AG04450 (cell line): ENCODE measurements around the gene PTGER1. TPM values are rescaled to one million over a fixed set of nuclear protein-coding genes. Genes with fewer than 3 reads are reported as not detected.

Experiments
- CTCF ChIA-PET: fragments of 300-600, 350-600 bp; formaldehyde crosslinking; extraction: SDS; loops from one replicate; lab custom pipeline; 2022; ENCODE audit warnings: antibody characterized with exemption, inconsistent platforms; lab: Charles Lee
- POLR2A ChIA-PET: fragments of 350-600 bp; formaldehyde crosslinking; extraction: SDS; loops from one replicate; lab custom pipeline; 2021; ENCODE audit warnings: antibody characterized with exemption, inconsistent platforms; lab: Yijun Ruan, JAX
- DNase-seq: peaks from one replicate; pipeline ENCODE4 v3.0.0-alpha.2; 2011; ENCODE audit warnings: low read depth, low spot score
- H3K27ac ChIP-seq: one replicate; pipeline ENCODE4 v1.5.1; 2012; ENCODE audit warnings: low read depth, low read length, control low read depth
- H3K27me3 ChIP-seq: one replicate; pipeline ENCODE4 v1.6.0; 2012; ENCODE audit warnings: low read length; ENCODE audit not compliant: control insufficient read depth, insufficient read depth
- H3K4me3 ChIP-seq: 2 replicates; pipeline ENCODE4 v1.5.1; 2011; ENCODE audit warnings: mild to moderate bottlenecking, low read depth, low read length, control low read depth
- H3K9me3 ChIP-seq: 2 replicates; pipeline ENCODE4 v1.5.1; 2012; ENCODE audit warnings: low read length; ENCODE audit not compliant: control insufficient read depth, insufficient read depth
- polyA plus RNA-seq: library from polyadenylated mRNA; depleted of rRNA; stranded (reverse); fragments of >200 nt; gene quantifications from 2 replicates; pipeline ENCODE4 v1.2.3, GENCODE V29; 2011; rRNA removed
- small RNA-seq: library from RNA; depleted of rRNA; stranded (forward); fragments of <200 nt; gene quantifications from one replicate; pipeline ENCODE3, GENCODE V24; 2012; ENCODE audit warnings: low read depth; ENCODE audit not compliant: insufficient read length
- TF ChIP-seq, protein P1 (sequence below): IDR thresholded peaks from 2 replicates; pipeline ENCODE4 v1.5.1; 2011; ENCODE audit warnings: low read depth, low read length, control low read depth, inconsistent platforms

PTGER1 gene
- polyA plus RNA-seq, 1 experiment = 0.72 TPM

DNA sequence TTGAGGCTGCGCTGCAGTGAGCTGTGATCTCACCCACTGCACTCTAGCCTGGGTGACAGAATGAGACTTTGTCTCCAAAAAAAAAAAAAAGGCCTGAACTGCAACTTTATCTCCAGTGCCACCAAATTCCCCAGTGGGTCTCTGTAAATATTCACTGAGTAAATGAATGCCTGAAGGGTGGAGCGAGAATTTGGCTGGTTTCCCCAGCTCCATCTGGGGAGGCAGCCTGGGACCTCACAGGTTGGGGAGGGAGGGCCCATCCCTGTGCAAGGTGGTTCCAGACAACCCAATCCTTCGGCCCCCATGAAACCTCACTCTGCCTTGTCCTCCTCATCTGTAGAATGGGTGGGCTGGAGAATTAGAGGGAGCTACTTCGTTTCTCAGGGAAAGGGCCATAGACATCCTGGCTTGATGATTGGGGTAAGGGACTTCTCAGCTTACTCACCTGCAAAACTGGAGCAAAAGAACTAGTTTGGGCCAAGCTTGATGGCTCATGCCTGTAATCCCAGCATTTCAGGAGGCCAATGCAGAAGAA, 46.2 kb downstream of the PTGER1 start:
- ChIA-PET CTCF (interaction anchor here (0.6 to 1.2 kb wide), 4 partner anchors 14 to 293 kb away, joined by 3 to 8 read pairs (median 5); partner anchors contain the start of gene ASF1B), POLR2A (interaction anchor here (0.7 kb wide), 1 partner anchor 24 kb away, joined by 5 read pairs; no protein-coding TSS in a partner anchor)
- TF ChIP-seq, protein P1, sequence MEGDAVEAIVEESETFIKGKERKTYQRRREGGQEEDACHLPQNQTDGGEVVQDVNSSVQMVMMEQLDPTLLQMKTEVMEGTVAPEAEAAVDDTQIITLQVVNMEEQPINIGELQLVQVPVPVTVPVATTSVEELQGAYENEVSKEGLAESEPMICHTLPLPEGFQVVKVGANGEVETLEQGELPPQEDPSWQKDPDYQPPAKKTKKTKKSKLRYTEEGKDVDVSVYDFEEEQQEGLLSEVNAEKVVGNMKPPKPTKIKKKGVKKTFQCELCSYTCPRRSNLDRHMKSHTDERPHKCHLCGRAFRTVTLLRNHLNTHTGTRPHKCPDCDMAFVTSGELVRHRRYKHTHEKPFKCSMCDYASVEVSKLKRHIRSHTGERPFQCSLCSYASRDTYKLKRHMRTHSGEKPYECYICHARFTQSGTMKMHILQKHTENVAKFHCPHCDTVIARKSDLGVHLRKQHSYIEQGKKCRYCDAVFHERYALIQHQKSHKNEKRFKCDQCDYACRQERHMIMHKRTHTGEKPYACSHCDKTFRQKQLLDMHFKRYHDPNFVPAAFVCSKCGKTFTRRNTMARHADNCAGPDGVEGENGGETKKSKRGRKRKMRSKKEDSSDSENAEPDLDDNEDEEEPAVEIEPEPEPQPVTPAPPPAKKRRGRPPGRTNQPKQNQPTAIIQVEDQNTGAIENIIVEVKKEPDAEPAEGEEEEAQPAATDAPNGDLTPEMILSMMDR = no peak
- DNase-seq = no peak
- Histone ChIP-seq H3K27ac (no peak overlapping the region), H3K9me3 (no peaks in the 10 kb centered on the region; the same call in 1 of the 2 replicates), H3K27me3 (no peaks in the 10 kb centered on the region), H3K4me3 (no peak overlapping the region)

DNA sequence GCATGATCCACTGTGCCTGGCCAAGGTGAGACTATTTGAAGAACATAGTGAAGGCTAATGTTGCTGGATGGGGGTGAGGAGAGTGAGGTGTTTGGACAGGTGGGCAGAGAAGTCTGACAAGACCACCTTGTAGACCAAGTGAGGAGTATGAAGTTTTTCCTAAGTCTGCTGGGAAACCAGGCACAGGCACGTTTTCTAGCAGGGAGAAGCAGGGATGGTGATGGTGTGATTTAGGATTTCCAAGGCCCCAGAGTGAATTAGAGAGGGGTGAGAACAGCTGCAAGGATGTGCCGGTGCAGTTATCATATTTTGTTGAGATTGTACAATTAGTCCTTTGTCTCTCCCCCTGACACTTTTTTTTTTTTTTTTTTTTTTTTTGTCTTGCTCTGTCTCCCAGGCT, 47.7 kb downstream of the PTGER1 start:
- POLR2A ChIA-PET = no interaction called here

GRCh38 chr19:14425696-14426138, 49.4 kb downstream of the PTGER1 start:
- peak overlapping the region; percentile 2 for H3K27ac ChIP-seq
- DNase-seq = peak; percentile 38
- POLR2A ChIA-PET = interaction anchor here (0.6 kb wide), 1 partner anchor 18 kb away, joined by 4 read pairs; no protein-coding TSS in a partner anchor
- H3K9me3 ChIP-seq = no peaks in the 10 kb centered on the region
- no peak overlapping the region for H3K4me3 ChIP-seq
- CTCF ChIA-PET = interaction anchor here (1.7 kb wide), 1 partner anchor 77 kb away, joined by 3 read pairs; no protein-coding TSS in a partner anchor
- no peaks in the 10 kb centered on the region for H3K27me3 ChIP-seq
- TF ChIP-seq, protein P1 = no peak

More for the DNA sequence above, 47.7 kb downstream of the PTGER1 start:
- no peaks in the 10 kb centered on the region for H3K27me3 ChIP-seq
- TF ChIP-seq, protein P1 = no peak
- no peak overlapping the region for H3K4me3 ChIP-seq
- no peaks in the 10 kb centered on the region for H3K9me3 ChIP-seq
- DNase-seq = no peak
- no peak overlapping the region for H3K27ac ChIP-seq
- CTCF ChIA-PET = no interaction called here

Small RNAs within 50 kb of the gene (small RNA-seq; reads per million reads assigned to genes)
- not detected for gene SNRPGP15

Other genes with a start within 250 kb of the PTGER1 start
- 19.5 and 21.9 TPM in 2 replicates for gene ADGRE5, start 93.9 kb downstream of the PTGER1 start, polyA plus RNA-seq
- 25.7 and 33.7 TPM in 2 replicates for gene DDX39A, start 56.0 kb downstream of the PTGER1 start, polyA plus RNA-seq
- 37.5 and 43.4 TPM in 2 replicates for gene PKN1, start 42.0 kb downstream of the PTGER1 start, polyA plus RNA-seq
- gene GIPC1, start 20.8 kb upstream of the PTGER1 start, polyA plus RNA-seq = 47.4 and 59.8 TPM in 2 replicates
- 80.6 and 88.3 TPM in 2 replicates for gene DNAJB1, start 43.0 kb upstream of the PTGER1 start, polyA plus RNA-seq
- gene TECR, start 54.2 kb upstream of the PTGER1 start, polyA plus RNA-seq = 59.6 and 70.2 TPM in 2 replicates
- 97.3 and 164 TPM in 2 replicates for gene NDUFB7, start 96.7 kb upstream of the PTGER1 start, polyA plus RNA-seq
- not detected in 2 replicates for gene CLEC17A, start 107.7 kb upstream of the PTGER1 start, polyA plus RNA-seq
- not detected in 2 replicates for gene ADGRE3, start 199.5 kb upstream of the PTGER1 start, polyA plus RNA-seq
- 10.7 and 11.8 TPM in 2 replicates for gene ZNF333, start 214.7 kb upstream of the PTGER1 start, polyA plus RNA-seq